Mucosa of descending colon (tissue), 3 donors: Measurements from ENCODE around the gene SUCLA2. TPM values are rescaled to one million over a fixed set of nuclear protein-coding genes. Genes with fewer than 3 reads are reported as not detected.

Experiments used
- ATAC-seq: fragments of 200-7000 bp; cut with Tn5 transposase; one replicate; pipeline ENCODE4 v1.9.1; 2020; ENCODE audit warnings: mild to moderate bottlenecking, moderate library complexity
- DNase-seq, 3 donors: peaks; one replicate each; pipeline ENCODE4 v3.0.0-alpha.2; 2020
- H3K36me3 ChIP-seq: fragments of 200-600 bp; one replicate; pipeline ENCODE4 v1.8.0; 2021; ENCODE audit warnings: low read depth, mild to moderate bottlenecking
- H3K4me1 ChIP-seq: fragments of 200-600 bp; one replicate; pipeline ENCODE4 v1.8.0; 2021; ENCODE audit warnings: low read depth, mild to moderate bottlenecking
- H3K4me3 ChIP-seq: fragments of 200-600 bp; one replicate; pipeline ENCODE4 v1.8.0; 2021; ENCODE audit warnings: mild to moderate bottlenecking
- H3K9me3 ChIP-seq: fragments of 200-600 bp; one replicate; pipeline ENCODE4 v1.8.0; 2021; ENCODE audit warnings: mild to moderate bottlenecking
- intact Hi-C, 2 donors: fragments of 100-400 bp; cut with DNase I in 1 of 2; cut with micrococcal nuclease in 1 of 2; formaldehyde crosslinking; loops; one replicate each; pipeline versions ENCODE4 v1.11.0 to v1.11.1; 2022; cut with DNase I, micrococcal nuclease
- total RNA-seq, 3 donors: library from RNA; stranded (reverse); fragmentation: NEBNext Ultra II Directional in 2 of 3; extraction: Animal tissue kit (Norgen Biotek cat#: 25700) in 2 of 3; gene quantifications; one replicate each; pipeline versions ENCODE4 v1.2.1 to v1.2.4, GENCODE V29; 2021 to 2023
- TF ChIP-seq, protein P1 (sequence below): fragments of 200-600 bp; IDR thresholded peaks from one replicate; pipeline ENCODE4 v1.8.0; 2022; ENCODE audit warnings: antibody characterized with exemption, mild to moderate bottlenecking
- donor health status: DM: no; HTN: no; CAD: no; lungs with moderate emphysema.
- donor health status: DM: no; HTN: no; CAD: no.
- donor health status: DM: no; HTN: yes; CAD: no.

Gene SUCLA2
- total RNA-seq, 3 donors from 2014 or later: 42.3 to 66.8 (median 62.1) TPM

DNA sequence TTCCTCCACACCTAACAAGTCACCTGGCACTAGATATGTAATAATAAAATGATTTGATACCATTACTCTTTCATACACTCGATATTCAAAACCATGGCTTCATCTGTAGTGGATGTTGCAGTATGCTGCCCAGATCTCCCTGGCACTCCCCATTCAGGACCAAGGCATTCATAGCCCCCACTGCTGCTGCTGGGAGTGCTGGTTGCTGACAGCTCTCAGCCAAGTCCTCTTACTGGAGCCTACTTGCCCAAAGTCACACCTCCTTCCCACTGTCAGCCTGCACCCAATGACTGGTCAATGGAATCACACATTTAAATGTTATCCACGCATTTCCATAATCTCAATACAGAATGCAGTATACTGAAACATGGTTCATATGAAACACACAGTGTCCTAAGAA lies 3.7 kb downstream of the SUCLA2 start:
- intact Hi-C loops: no loop called here
- Histone ChIP-seq H3K36me3 (no peaks in the 10 kb centered on the region), H3K9me3 (no peaks in the 10 kb centered on the region), H3K4me1 (peaks cover 12% of the 10 kb centered on the region), H3K4me3 (no peak overlapping the region)
- DNase-seq (no peak), ATAC-seq (no peak)
- TF ChIP-seq, protein P1, sequence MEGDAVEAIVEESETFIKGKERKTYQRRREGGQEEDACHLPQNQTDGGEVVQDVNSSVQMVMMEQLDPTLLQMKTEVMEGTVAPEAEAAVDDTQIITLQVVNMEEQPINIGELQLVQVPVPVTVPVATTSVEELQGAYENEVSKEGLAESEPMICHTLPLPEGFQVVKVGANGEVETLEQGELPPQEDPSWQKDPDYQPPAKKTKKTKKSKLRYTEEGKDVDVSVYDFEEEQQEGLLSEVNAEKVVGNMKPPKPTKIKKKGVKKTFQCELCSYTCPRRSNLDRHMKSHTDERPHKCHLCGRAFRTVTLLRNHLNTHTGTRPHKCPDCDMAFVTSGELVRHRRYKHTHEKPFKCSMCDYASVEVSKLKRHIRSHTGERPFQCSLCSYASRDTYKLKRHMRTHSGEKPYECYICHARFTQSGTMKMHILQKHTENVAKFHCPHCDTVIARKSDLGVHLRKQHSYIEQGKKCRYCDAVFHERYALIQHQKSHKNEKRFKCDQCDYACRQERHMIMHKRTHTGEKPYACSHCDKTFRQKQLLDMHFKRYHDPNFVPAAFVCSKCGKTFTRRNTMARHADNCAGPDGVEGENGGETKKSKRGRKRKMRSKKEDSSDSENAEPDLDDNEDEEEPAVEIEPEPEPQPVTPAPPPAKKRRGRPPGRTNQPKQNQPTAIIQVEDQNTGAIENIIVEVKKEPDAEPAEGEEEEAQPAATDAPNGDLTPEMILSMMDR: no peak

DNA sequence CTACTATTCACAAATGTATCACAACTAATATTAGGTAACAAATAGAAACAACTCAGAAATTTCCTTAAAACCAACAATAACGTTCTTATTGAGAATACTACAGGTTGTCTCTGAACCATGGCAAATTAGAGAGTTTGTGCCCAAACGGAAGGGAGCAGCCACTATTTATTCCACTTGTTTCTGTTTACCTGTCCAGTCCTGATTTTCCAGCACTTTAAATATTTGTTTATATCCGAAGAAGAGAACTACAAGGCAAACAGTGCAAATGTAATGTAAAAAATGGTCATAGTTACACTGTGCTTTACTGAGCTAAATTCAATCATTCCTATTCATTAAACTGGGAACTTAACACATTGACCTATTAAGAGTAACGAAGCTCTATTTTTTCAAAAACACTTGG lies 9.2 kb downstream of the SUCLA2 start:
- intact Hi-C loops: no loop called here
- Histone ChIP-seq H3K4me3 (no peak overlapping the region), H3K9me3 (no peaks in the 10 kb centered on the region), H3K36me3 (no peaks in the 10 kb centered on the region), H3K4me1 (peaks cover 3% of the 10 kb centered on the region)
- DNase-seq: no peak
- ATAC-seq: no peak
- TF ChIP-seq, protein P1: no peak

DNA sequence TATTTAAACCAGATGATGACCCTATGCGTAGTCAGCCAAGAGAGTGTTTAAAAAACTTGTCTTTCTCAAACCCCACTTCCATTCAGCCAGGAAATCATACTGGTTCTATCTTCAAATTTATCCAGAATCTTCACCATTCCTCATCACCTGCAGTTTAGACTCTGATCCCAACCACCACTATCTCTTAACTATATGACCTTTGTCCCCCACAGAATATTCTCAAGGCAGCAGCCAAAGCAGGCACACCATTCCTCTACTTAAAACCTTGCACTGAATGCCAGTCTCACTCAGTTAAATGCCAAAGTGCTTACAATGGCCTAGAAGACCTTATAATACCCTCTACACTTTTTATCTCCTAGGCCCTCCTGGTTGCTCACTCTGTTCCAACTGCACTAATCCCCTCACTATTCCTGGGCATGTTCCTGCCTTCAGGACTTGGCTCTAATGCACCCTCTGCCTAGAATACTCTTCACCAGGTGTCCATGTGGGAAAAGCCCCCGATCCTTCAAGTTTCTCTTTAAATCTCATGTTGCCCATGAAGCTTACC lies 10.1 kb downstream of the SUCLA2 start:
- ATAC-seq: peak; percentile 18

DNA sequence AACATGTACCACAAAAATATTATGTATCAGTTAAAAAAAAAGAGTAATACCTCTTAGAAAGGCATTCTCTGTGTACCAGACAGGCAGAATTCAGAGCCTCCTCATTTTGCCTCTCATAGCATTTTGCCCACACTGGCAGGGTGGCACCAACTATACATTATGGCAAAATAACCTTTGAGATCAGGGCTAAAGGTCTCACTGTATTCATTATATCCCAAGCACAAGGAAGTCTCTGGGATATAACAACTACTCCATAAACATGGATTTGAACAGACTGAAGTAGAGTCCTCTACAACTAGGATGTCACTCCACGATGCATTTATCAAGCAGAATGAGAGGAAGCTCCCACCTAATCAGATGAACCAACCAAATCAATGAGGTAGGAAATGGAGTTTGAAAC lies 10.6 kb downstream of the SUCLA2 start:
- TF ChIP-seq, protein P1: no peak
- Histone ChIP-seq H3K4me1 (peaks cover 3% of the 10 kb centered on the region), H3K36me3 (no peaks in the 10 kb centered on the region), H3K9me3 (no peaks in the 10 kb centered on the region), H3K4me3 (no peak overlapping the region)
- ATAC-seq: peak; percentile 61
- intact Hi-C loops: no loop called here
- no peak for DNase-seq

More for the DNA sequence above, 10.1 kb downstream of the SUCLA2 start:
- H3K36me3 ChIP-seq: no peaks in the 10 kb centered on the region
- no peak for DNase-seq
- H3K4me3 ChIP-seq: no peak overlapping the region
- no peaks in the 10 kb centered on the region for H3K9me3 ChIP-seq
- H3K4me1 ChIP-seq: peaks cover 3% of the 10 kb centered on the region
- TF ChIP-seq, protein P1: no peak
- intact Hi-C loops: no loop called here

DNA sequence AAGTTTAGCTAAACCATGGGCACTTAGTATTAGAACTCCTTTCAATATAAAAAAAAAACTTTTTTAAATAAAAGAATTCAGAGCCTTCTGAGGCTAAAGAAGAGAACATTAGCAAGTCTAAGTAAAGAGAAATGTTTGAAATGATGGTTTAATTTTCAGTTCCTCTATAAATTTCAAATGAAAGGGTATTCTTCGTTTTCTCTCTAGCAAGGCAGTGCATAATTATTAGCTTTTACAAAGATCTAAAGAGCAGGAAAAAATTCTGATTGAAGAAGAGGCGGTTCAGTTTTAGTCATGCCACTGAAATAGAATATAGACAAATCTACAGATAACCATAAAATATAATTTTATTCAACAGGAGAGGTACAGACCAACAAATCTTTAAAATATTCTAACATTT lies 18.0 kb downstream of the SUCLA2 start:
- H3K36me3 ChIP-seq: no peaks in the 10 kb centered on the region
- no peaks in the 10 kb centered on the region for H3K4me1 ChIP-seq
- TF ChIP-seq, protein P1: no peak
- no peaks in the 10 kb centered on the region for H3K9me3 ChIP-seq
- ATAC-seq: no peak
- intact Hi-C loops: no loop called here
- no peak for DNase-seq
- H3K4me3 ChIP-seq: no peak overlapping the region

DNA sequence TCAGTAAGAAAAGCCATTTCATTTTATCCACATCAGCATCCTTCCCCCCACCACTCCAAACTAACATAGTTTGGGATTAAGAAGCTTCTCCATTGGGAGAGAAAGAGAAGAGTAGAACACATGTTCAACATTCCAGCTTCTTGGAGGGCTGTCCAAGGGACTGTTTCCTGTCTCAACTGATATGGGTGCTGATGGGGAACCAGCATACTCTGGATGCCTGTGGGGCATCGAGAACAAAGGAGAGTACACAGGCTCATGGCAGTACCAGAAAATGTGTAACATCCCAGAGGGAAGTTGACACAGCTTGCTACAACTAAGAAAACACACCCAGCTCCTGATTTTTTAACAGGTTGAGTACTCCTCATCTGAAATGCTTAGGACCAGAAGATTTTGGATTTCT lies 24.7 kb downstream of the SUCLA2 start:
- TF ChIP-seq, protein P1: no peak
- ATAC-seq (no peak), DNase-seq (no peak)
- H3K36me3 ChIP-seq: no peaks in the 10 kb centered on the region
- no peak overlapping the region for H3K4me3 ChIP-seq
- H3K4me1 ChIP-seq: no peaks in the 10 kb centered on the region
- H3K9me3 ChIP-seq: peaks cover 3% of the 10 kb centered on the region
- intact Hi-C loops: no loop called here
